Body of pancreas (tissue), 4 donors: ENCODE data around the gene ULK2.
A peak's percentile ranks its signal among the peaks of the same experiment; 100 is the strongest.

Experiments used
- POLR2A ChIP-seq, 3 donors: fragments of 450-650 bp; IDR thresholded peaks; one replicate each; pipeline ENCODE4 v1.6.1; 2016; ENCODE audit warnings: antibody characterized with exemption in 3 of 3, mild to moderate bottlenecking in 2 of 3
- TF ChIP-seq, protein P1 (sequence below), 7 experiments: fragments of 450-650 bp in 4 of 7; fragments of 200-600 bp in 3 of 7; sonication (generic) in 3 of 7; IDR thresholded peaks; one replicate each; pipeline ENCODE4 v1.5.1; 2016 to 2019; ENCODE audit warnings: antibody characterized with exemption in 7 of 7

DNA sequence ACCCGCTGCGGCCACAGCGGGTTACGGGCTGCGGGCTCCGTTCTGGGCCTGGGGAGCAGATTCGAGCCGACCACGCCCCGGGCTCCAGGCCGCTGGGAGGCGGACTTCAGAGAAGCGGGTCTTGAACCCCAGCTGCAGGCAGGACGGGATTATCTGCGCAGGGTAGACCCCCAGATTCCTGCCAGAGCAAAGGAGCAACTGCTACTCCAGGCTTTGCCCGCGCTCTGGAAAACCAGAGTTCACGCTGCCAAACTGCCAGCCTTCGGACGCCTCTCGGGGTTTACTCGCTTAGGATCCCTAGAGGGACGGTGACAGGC is 301 bp upstream of the ULK2 start:
- TF ChIP-seq, protein P1, sequence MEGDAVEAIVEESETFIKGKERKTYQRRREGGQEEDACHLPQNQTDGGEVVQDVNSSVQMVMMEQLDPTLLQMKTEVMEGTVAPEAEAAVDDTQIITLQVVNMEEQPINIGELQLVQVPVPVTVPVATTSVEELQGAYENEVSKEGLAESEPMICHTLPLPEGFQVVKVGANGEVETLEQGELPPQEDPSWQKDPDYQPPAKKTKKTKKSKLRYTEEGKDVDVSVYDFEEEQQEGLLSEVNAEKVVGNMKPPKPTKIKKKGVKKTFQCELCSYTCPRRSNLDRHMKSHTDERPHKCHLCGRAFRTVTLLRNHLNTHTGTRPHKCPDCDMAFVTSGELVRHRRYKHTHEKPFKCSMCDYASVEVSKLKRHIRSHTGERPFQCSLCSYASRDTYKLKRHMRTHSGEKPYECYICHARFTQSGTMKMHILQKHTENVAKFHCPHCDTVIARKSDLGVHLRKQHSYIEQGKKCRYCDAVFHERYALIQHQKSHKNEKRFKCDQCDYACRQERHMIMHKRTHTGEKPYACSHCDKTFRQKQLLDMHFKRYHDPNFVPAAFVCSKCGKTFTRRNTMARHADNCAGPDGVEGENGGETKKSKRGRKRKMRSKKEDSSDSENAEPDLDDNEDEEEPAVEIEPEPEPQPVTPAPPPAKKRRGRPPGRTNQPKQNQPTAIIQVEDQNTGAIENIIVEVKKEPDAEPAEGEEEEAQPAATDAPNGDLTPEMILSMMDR (IDR thresholded peaks at IDR 0.05): no peak
- peak in 1 of 3 donors; percentile 25 for TF ChIP-seq POLR2A (IDR thresholded peaks at IDR 0.05)
